NCI-H2107 treated with DMSO at 0.1 percent for 48 hours (cell line): ENCODE data around the gene OR10A7.
"Not testable (repeated sequence)": the region's sequence is repeated elsewhere in the genome, so short reads cannot be mapped to it uniquely, and the experiment has no call there.

ENCODE experiments used
- DNase-seq: peaks from one replicate; lab custom pipeline; 2025; ENCODE audit not compliant: unreplicated experiment; lab: John Stamatoyannopoulos, UW

The OR10A7 gene

GRCh38 chr12:55220725-55221124 lies at the start of gene OR10A7:
Gene OR10A7 (plus strand): TSS chr12:55221025. CDS start chr12:55221025, 0 bp downstream.
- DNase-seq, result no peak

GRCh38 chr12:55171445-55171844 lies 49.4 kb upstream of the OR10A7 start:
- DNase-seq, result no peak

GRCh38 chr12:55171846-55172245 lies 49.0 kb upstream of the OR10A7 start:
- not testable (repeated sequence) for DNase-seq

- no peak for DNase-seq
Observed at GRCh38 chr12:55172686-55173085, 48.1 kb upstream of the OR10A7 start.

GRCh38 chr12:55173456-55173855 lies 47.4 kb upstream of the OR10A7 start:
- no peak for DNase-seq

GRCh38 chr12:55188573-55188972 lies 32.3 kb upstream of the OR10A7 start:
- DNase-seq, result no peak

GRCh38 chr12:55188974-55189556 lies 31.8 kb upstream of the OR10A7 start:
- DNase-seq, result peak; percentile 83

- no peak for DNase-seq
Observed at GRCh38 chr12:55194382-55194781, 26.4 kb upstream of the OR10A7 start.

GRCh38 chr12:55226523-55226922 lies 5.7 kb downstream of the OR10A7 start:
- DNase-seq, result no peak

- DNase-seq, result no peak
Observed at GRCh38 chr12:55227643-55228042, 6.8 kb downstream of the OR10A7 start.

GRCh38 chr12:55244309-55244708 lies 23.5 kb downstream of the OR10A7 start, which contains the start of gene OR6C74:
Gene OR6C74 (plus strand): TSS chr12:55244609. CDS start chr12:55247288, 2,679 bp downstream.
- DNase-seq, result no peak

- no peak for DNase-seq
Observed at GRCh38 chr12:55246159-55246558, 25.3 kb downstream of the OR10A7 start.

- DNase-seq, result no peak
Observed at GRCh38 chr12:55250944-55251343, 30.1 kb downstream of the OR10A7 start.

- no peak for DNase-seq
Observed at GRCh38 chr12:55253281-55253680, 32.5 kb downstream of the OR10A7 start.

GRCh38 chr12:55256831-55257230 lies 36.0 kb downstream of the OR10A7 start:
- no peak for DNase-seq

- peak; percentile 58 for DNase-seq
Observed at GRCh38 chr12:55258303-55258702, 37.5 kb downstream of the OR10A7 start.
